Breast epithelium (tissue), 4 donors: ENCODE data around the gene TSPAN32. TPM values are rescaled to one million over a fixed set of nuclear protein-coding genes. Genes with fewer than 3 reads are reported as not detected.
A peak's percentile ranks its signal among the peaks of the same experiment; 100 is the strongest.
"Not testable (repeated sequence)": the region's sequence is repeated elsewhere in the genome, so short reads cannot be mapped to it uniquely, and the experiment has no call there.

Experiments used
- DNase-seq, 2 donors: peaks; one replicate each; pipeline ENCODE4 v3.0.0-alpha.2; 2019; ENCODE audit warnings: low spot score in 2 of 2
- H3K27ac ChIP-seq, 2 donors: fragments of 200-600 bp; sonication (generic) in 1 of 2; one replicate each; pipeline ENCODE4 v1.5.1; 2016 to 2019; ENCODE audit warnings: mild to moderate bottlenecking in 1 of 2
- H3K27me3 ChIP-seq, 2 donors: fragments of 200-600 bp; sonication (generic) in 1 of 2; one replicate each; pipeline versions ENCODE4 v1.5.1 to v1.6.0; 2017 to 2019; ENCODE audit warnings: control low read depth in 1 of 2, mild to moderate bottlenecking in 1 of 2
- H3K36me3 ChIP-seq: fragments of 200-600 bp; one replicate; pipeline ENCODE4 v1.5.1; 2019
- H3K4me1 ChIP-seq, 2 donors: fragments of 200-600 bp; sonication (generic); one replicate each; pipeline ENCODE4 v1.5.1; 2016 to 2019; ENCODE audit warnings: control low read depth in 1 of 2
- H3K4me3 ChIP-seq, 3 donors: fragments of 200-600 bp; sonication (generic); 1 replicate in 2 of 3; 2 replicates in 1 of 3; pipeline ENCODE4 v1.5.1; 2016 to 2019; ENCODE audit warnings: mild to moderate bottlenecking in 3 of 3, moderate library complexity in 2 of 3
- H3K9me3 ChIP-seq, 2 donors: fragments of 200-600 bp; sonication (generic) in 1 of 2; one replicate each; pipeline ENCODE4 v1.5.1; 2016 to 2019; ENCODE audit warnings: control low read depth in 1 of 2
- POLR2A ChIP-seq: fragments of 450-650 bp; IDR thresholded peaks from one replicate; pipeline ENCODE4 v1.6.1; 2016; ENCODE audit warnings: antibody characterized with exemption, mild to moderate bottlenecking, moderate library complexity
- POLR2AphosphoS5 ChIP-seq, 3 donors: sonication (generic); formaldehyde crosslinking; IDR thresholded peaks; one replicate each; pipeline ENCODE4 v1.6.1; 2017; ENCODE audit warnings: antibody characterized with exemption in 3 of 3
- intact Hi-C: fragments of 100-400 bp; cut with DNase I; formaldehyde crosslinking; loops from one replicate; pipeline ENCODE4 v1.15.1; 2023; ENCODE audit warnings: low total_unique reads
- total RNA-seq, 3 donors: library from RNA; depleted of rRNA; stranded (reverse); fragments of >200 nt; gene quantifications; one replicate each; pipeline ENCODE4 v1.1.0, GENCODE V29; 2016
- TF ChIP-seq, protein P1 (sequence below), 3 donors: fragments of 450-650 bp; IDR thresholded peaks; one replicate each; pipeline ENCODE4 v1.5.1; 2016 to 2017; ENCODE audit warnings: antibody characterized with exemption in 3 of 3, mild to moderate bottlenecking in 3 of 3, moderate library complexity in 3 of 3

The TSPAN32 gene
- total RNA-seq, 3 donors from 2014 or later: 0.33 to 2.4 (median 1.0) TPM

DNA sequence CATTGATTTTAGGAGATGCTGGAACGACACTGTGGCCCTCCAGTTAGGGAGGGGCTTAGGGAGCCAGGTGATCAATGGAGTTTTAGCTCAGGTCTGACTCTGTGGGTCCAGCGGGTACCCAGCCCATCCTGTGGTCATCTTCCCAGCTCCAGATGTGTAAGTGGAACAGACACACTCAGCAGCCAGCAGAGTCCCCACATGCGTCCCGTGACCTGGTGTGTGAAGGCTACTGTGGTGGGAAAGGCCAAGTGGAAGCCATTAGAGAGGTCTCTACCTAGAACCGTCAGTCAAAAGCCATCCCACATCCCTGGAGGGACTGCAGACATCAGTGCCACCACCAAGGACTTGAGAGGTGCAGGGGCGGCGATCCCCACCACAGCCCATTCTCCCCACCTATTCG lies 55.4 kb downstream of the TSPAN32 start:
- H3K4me1 ChIP-seq: no peaks in the 10 kb centered on the region
- intact Hi-C loops: loop anchor here (10.0 kb wide), 1 partner anchor 888 kb away; no protein-coding TSS in a partner anchor
- no peak for DNase-seq
- TF ChIP-seq, protein P1, sequence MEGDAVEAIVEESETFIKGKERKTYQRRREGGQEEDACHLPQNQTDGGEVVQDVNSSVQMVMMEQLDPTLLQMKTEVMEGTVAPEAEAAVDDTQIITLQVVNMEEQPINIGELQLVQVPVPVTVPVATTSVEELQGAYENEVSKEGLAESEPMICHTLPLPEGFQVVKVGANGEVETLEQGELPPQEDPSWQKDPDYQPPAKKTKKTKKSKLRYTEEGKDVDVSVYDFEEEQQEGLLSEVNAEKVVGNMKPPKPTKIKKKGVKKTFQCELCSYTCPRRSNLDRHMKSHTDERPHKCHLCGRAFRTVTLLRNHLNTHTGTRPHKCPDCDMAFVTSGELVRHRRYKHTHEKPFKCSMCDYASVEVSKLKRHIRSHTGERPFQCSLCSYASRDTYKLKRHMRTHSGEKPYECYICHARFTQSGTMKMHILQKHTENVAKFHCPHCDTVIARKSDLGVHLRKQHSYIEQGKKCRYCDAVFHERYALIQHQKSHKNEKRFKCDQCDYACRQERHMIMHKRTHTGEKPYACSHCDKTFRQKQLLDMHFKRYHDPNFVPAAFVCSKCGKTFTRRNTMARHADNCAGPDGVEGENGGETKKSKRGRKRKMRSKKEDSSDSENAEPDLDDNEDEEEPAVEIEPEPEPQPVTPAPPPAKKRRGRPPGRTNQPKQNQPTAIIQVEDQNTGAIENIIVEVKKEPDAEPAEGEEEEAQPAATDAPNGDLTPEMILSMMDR (IDR thresholded peaks at IDR 0.05): no peak
- TF ChIP-seq POLR2A: no peak
- TF ChIP-seq POLR2AphosphoS5 (IDR thresholded peaks at IDR 0.05): no peak
- H3K27me3 ChIP-seq: no peaks in the 10 kb centered on the region
- no peak overlapping the region for H3K4me3 ChIP-seq
- H3K27ac ChIP-seq: no peak overlapping the region
- no peaks in the 10 kb centered on the region for H3K36me3 ChIP-seq
- H3K9me3 ChIP-seq: no peaks in the 10 kb centered on the region

DNA sequence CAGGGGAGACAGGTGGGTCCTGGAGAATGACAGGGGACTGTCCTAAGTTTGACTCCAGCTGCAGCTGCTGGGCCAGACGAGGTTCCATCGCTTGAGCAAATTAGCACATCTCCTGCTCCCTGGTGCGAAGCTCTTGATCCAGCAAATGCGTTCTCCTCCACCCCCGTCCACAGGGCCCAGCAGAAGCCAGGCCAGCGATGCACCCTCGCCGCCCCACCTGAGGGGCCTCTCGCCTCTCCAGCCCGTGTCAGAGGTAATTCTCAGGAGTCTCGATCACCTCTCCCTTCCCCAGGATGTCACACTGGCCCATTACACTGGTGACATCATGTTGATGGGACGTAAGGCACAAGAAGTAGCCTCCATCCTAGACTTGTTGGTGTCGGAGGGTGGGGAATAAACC lies 55.8 kb downstream of the TSPAN32 start:
- not testable (repeated sequence) for H3K36me3 ChIP-seq, H3K4me1 ChIP-seq, H3K27ac ChIP-seq, DNase-seq, H3K4me3 ChIP-seq, H3K27me3 ChIP-seq, H3K9me3 ChIP-seq
- intact Hi-C loops: loop anchor here (10.0 kb wide), 1 partner anchor 887 kb away; no protein-coding TSS in a partner anchor

DNA sequence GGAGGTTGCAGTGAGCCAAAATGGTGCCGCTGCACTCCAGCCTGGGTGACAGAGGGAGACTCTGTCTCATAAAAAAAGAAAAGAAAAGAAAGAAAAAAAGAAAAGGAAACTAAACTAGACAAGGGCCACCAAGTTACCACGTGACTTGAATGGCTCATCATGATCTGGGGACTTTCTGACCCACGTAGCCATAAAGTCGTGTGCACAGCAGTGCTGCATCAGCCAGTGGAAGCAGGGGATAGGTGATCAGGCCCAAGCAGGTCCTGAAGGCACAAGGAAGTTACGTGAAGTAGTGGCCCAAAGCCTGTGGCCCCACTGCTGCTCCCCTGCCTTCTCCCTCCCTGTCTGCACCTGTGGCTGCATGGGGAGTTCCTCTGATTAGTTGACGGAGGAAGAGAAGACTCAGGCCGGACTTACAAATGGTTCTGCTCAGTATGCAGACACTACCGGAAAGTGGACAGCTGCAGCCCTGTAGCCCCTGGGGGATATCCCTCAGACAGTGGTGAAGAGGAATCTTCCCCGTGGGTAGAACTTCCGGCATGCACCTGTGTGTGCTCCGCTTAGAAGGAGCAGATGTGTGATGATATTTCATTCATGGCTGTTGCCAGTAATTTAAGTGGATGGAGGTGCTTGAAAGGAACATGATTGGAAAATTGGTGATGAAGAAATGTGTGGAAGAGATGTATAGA lies 57.1 kb downstream of the TSPAN32 start:
- TF ChIP-seq, protein P1 (IDR thresholded peaks at IDR 0.05): no peak
- no peak for TF ChIP-seq POLR2A
- no peak for TF ChIP-seq POLR2AphosphoS5 (IDR thresholded peaks at IDR 0.05)
- Histone ChIP-seq H3K4me3 (no peak overlapping the region), H3K27me3 (no peaks in the 10 kb centered on the region), H3K36me3 (no peaks in the 10 kb centered on the region), H3K4me1 (no peaks in the 10 kb centered on the region), H3K27ac (no peak overlapping the region), H3K9me3 (no peaks in the 10 kb centered on the region)
- DNase-seq: no peak
- intact Hi-C loops: loop anchor here (10.0 kb wide), 1 partner anchor 886 kb away; no protein-coding TSS in a partner anchor

DNA sequence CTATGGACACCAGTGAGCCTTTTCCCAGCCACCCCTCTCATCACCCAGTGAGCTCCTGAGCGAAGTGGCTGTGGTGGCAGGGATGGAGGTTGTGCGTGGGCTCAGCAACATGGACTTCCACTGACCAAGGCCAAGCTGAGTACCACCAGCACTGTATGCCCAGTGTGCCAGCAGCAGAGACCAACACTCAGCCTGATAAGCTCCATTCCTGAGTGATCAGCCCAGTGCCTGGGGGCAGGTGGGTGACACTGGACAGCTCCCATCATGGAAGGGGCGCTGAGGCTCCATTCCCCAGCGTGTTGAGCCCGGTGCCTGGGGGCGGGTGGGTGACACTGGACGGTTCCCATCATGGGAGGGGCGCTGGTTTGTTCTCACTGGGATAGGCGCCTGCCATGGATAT lies 57.7 kb downstream of the TSPAN32 start:
- no peaks in the 10 kb centered on the region for H3K27me3 ChIP-seq
- TF ChIP-seq POLR2AphosphoS5 (IDR thresholded peaks at IDR 0.05) (no peak), POLR2A (no peak)
- TF ChIP-seq, protein P1 (IDR thresholded peaks at IDR 0.05): no peak
- intact Hi-C loops: loop anchor here (10.0 kb wide), 1 partner anchor 885 kb away; no protein-coding TSS in a partner anchor
- no peak overlapping the region for H3K27ac ChIP-seq
- H3K9me3 ChIP-seq: no peaks in the 10 kb centered on the region
- H3K4me3 ChIP-seq: no peak overlapping the region
- no peaks in the 10 kb centered on the region for H3K36me3 ChIP-seq
- DNase-seq: peak in 1 of 2 donors; percentile 46
- no peaks in the 10 kb centered on the region for H3K4me1 ChIP-seq

DNA sequence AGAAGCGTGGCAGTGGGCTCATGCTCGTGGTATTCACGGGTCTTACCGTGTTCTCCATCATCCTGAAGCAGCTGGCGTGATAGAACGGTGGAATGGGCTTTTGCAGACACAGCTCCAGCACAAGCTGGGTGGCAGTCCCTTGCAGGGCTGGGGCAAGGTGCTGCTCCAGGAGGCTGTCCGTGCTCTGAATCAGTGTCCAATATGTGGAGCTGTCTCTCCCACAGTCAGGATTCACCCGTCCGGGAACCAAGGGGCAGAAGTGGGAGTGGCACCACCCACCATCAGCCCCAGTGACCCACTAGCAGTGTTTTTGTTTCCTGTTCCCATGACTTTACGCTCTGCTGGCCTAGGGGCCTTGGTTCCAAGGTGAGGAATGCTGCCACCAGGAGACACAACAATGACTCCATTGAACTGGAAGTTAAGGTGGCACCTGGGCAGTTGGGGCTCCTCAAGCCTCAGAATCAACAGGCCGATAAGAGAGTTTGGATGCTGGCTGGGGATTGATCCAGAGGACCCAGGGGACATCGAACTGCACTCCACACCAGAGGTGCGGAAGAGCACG lies 58.3 kb downstream of the TSPAN32 start:
- Histone ChIP-seq H3K27ac (peak overlapping the region; percentile 34 to 58), H3K27me3 (no peaks in the 10 kb centered on the region), H3K36me3 (no peaks in the 10 kb centered on the region), H3K4me1 (no peaks in the 10 kb centered on the region), H3K4me3 (no peak overlapping the region), H3K9me3 (no peaks in the 10 kb centered on the region)
- peak; percentile 47 to 73 for DNase-seq
- intact Hi-C loops: no loop called here
- TF ChIP-seq POLR2AphosphoS5 (IDR thresholded peaks at IDR 0.05) (no peak), POLR2A (no peak)
- TF ChIP-seq, protein P1 (IDR thresholded peaks at IDR 0.05): no peak
